Gastroesophageal sphincter (tissue), 4 donors: ENCODE measurements around the gene ACP7. TPM values are rescaled to one million over a fixed set of nuclear protein-coding genes. Genes with fewer than 3 reads are reported as not detected.

Source experiments
- ATAC-seq: fragments of 150-250 bp; one replicate; pipeline ENCODE4 v1.9.1; 2016; ENCODE audit warnings: mild to moderate bottlenecking, moderate library complexity
- H3K27ac ChIP-seq, 4 donors: fragments of 200-600 bp; sonication (generic) in 3 of 4; 1 replicate in 3 of 4; 2 replicates in 1 of 4; pipeline ENCODE4 v1.5.1; 2016 to 2019
- H3K27me3 ChIP-seq: fragments of 200-600 bp; sonication (generic); one replicate; pipeline ENCODE4 v1.5.1; 2019
- H3K36me3 ChIP-seq, 2 donors: fragments of 200-600 bp; sonication (generic); one replicate each; pipeline ENCODE4 v1.5.1; 2019; ENCODE audit warnings: control low read depth in 1 of 2
- H3K4me1 ChIP-seq, 3 donors: fragments of 200-600 bp; sonication (generic); 1 replicate in 2 of 3; 2 replicates in 1 of 3; pipeline ENCODE4 v1.5.1; 2016 to 2019; ENCODE audit warnings: control low read depth in 2 of 3
- H3K4me3 ChIP-seq, 2 donors: fragments of 200-600 bp; sonication (generic); one replicate each; pipeline ENCODE4 v1.5.1; 2019; ENCODE audit warnings: mild to moderate bottlenecking in 1 of 2, moderate library complexity in 1 of 2
- H3K9me3 ChIP-seq, 3 donors: fragments of 200-600 bp; sonication (generic); one replicate each; pipeline ENCODE4 v1.5.1; 2017 to 2019; ENCODE audit warnings: control low read depth in 2 of 3
- CTCF ChIP-seq, 4 experiments: fragments of 200-600 bp in 2 of 4; fragments of 450-650 bp in 2 of 4; sonication (generic) in 1 of 4; IDR thresholded peaks; one replicate each; pipeline ENCODE4 v1.5.1; 2017 to 2019; ENCODE audit warnings: antibody characterized with exemption in 4 of 4, mild to moderate bottlenecking in 2 of 4, moderate library complexity in 2 of 4
- EP300 ChIP-seq: sonication (generic); formaldehyde crosslinking; IDR thresholded peaks from one replicate; pipeline ENCODE4 v1.6.1; 2017; ENCODE audit warnings: antibody characterized with exemption, mild to moderate bottlenecking
- POLR2A ChIP-seq, 2 donors: fragments of 450-650 bp; IDR thresholded peaks; one replicate each; pipeline ENCODE4 v1.6.1; 2017; ENCODE audit warnings: antibody characterized with exemption in 2 of 2, mild to moderate bottlenecking in 2 of 2, moderate library complexity in 1 of 2
- POLR2AphosphoS5 ChIP-seq: sonication (generic); formaldehyde crosslinking; IDR thresholded peaks from one replicate; pipeline ENCODE4 v1.6.1; 2017; ENCODE audit warnings: antibody characterized with exemption
- WGBS, 2 donors: methylation state at CpG; one replicate each; pipeline ENCODE4 v1.1.5; 2018; ENCODE audit warnings: low coverage in 1 of 2; 5-methylcytosine and 5-hydroxymethylcytosine counted together
- total RNA-seq, 4 donors: library from RNA; depleted of rRNA; stranded (reverse); fragments of >200 nt; gene quantifications; one replicate each; pipeline ENCODE4 v1.1.0, GENCODE V29; 2016

The ACP7 gene
- total RNA-seq, 4 donors from 2014 or later: 0.08 TPM; not detected in 3

GRCh38 chr19:39097721-39098120 is 13.6 kb downstream of the ACP7 start:
- no peak overlapping the region for H3K4me3 ChIP-seq
- H3K27me3 ChIP-seq: peaks cover 83% of the 10 kb centered on the region
- no peak for TF ChIP-seq CTCF (IDR thresholded peaks at IDR 0.05)
- no peak for TF ChIP-seq POLR2AphosphoS5
- TF ChIP-seq POLR2A (IDR thresholded peaks at IDR 0.05): no peak
- TF ChIP-seq EP300: no peak

GRCh38 chr19:39098365-39099269 is 14.4 kb downstream of the ACP7 start:
- no peaks in the 10 kb centered on the region for H3K36me3 ChIP-seq
- peaks cover 76% of the 10 kb centered on the region for H3K27me3 ChIP-seq
- TF ChIP-seq POLR2A (IDR thresholded peaks at IDR 0.05) (no peak), CTCF (IDR thresholded peaks at IDR 0.05) (no peak), POLR2AphosphoS5 (no peak), EP300 (no peak)
- WGBS, 2 donors: 19 to 37% methylated on average over 2 to 6 of the region's 53 CpGs
- H3K27ac ChIP-seq: no peak overlapping the region
- H3K4me3 ChIP-seq: no peak overlapping the region
- no peaks in the 10 kb centered on the region for H3K9me3 ChIP-seq
- ATAC-seq: no peak
- H3K4me1 ChIP-seq: no peaks in the 10 kb centered on the region

More at GRCh38 chr19:39097721-39098120, 13.6 kb downstream of the ACP7 start:
- WGBS, 2 donors: 31 to 61% methylated on average over 2 of the region's 2 CpGs
- no peaks in the 10 kb centered on the region for H3K4me1 ChIP-seq
- no peak overlapping the region for H3K27ac ChIP-seq
- no peaks in the 10 kb centered on the region for H3K36me3 ChIP-seq
- no peaks in the 10 kb centered on the region for H3K9me3 ChIP-seq
- no peak for ATAC-seq

GRCh38 chr19:39099341-39099740 is 15.2 kb downstream of the ACP7 start:
- Histone ChIP-seq H3K36me3 (no peaks in the 10 kb centered on the region), H3K4me3 (no peak overlapping the region), H3K4me1 (no peaks in the 10 kb centered on the region), H3K27me3 (peaks cover 74% of the 10 kb centered on the region), H3K27ac (no peak overlapping the region), H3K9me3 (no peaks in the 10 kb centered on the region)
- no peak for ATAC-seq
- TF ChIP-seq EP300: no peak
- no peak for TF ChIP-seq POLR2AphosphoS5
- no peak for TF ChIP-seq POLR2A (IDR thresholded peaks at IDR 0.05)
- TF ChIP-seq CTCF (IDR thresholded peaks at IDR 0.05): no peak
- WGBS, 2 donors: 27% methylated on average over 8 of the region's 9 CpGs; no CpG with 5 or more reads in 1 of the 2 donors

- ATAC-seq: no peak
- H3K4me1 ChIP-seq: no peaks in the 10 kb centered on the region
- no peaks in the 10 kb centered on the region for H3K9me3 ChIP-seq
- H3K27ac ChIP-seq: no peak overlapping the region
- peaks cover 71% of the 10 kb centered on the region for H3K27me3 ChIP-seq
- H3K4me3 ChIP-seq: no peak overlapping the region
- no peaks in the 10 kb centered on the region for H3K36me3 ChIP-seq
- 82 to 84% methylated on average over 5 to 6 of the region's 19 CpGs for whole genome bisulfite sequencing, 2 donors
- no peak for TF ChIP-seq POLR2AphosphoS5
- TF ChIP-seq CTCF (IDR thresholded peaks at IDR 0.05): no peak
- TF ChIP-seq EP300: no peak
- TF ChIP-seq POLR2A (IDR thresholded peaks at IDR 0.05): no peak
Observed at GRCh38 chr19:39100500-39101166, 16.5 kb downstream of the ACP7 start.
